ENCODE measurements around the gene COL18A1. TPM values are rescaled to one million over a fixed set of nuclear protein-coding genes. Genes with fewer than 3 reads are reported as not detected.

The COL18A1 gene
- total and polyA plus RNA-seq, 4 donors: 62.5 to 309 (median 95.0) TPM

- H3K9me3 ChIP-seq (ENCODE audit: control insufficient read depth, insufficient read depth, low read length): no peaks in the 10 kb centered on the region
- no peak overlapping the region for H3K4me3 ChIP-seq (ENCODE audit: low read depth, low read length)
- H3K27ac ChIP-seq (ENCODE audit: low read depth, low read length): peak overlapping the region; percentile 29
- no peaks in the 10 kb centered on the region for H3K4me1 ChIP-seq (ENCODE audit: control insufficient read depth, insufficient read depth, low read length)
- 67% methylated on average over 2 of the region's 6 CpGs for WGBS (ENCODE audit: insufficient coverage)
- H3K36me3 ChIP-seq (ENCODE audit: control insufficient read depth, insufficient read depth, low read length): no peaks in the 10 kb centered on the region
- no peaks in the 10 kb centered on the region for H3K27me3 ChIP-seq (ENCODE audit: control insufficient read depth, insufficient read depth, low read length)
- no peak for DNase-seq (ENCODE audit: low read depth in 4 of 6, low spot score in 6 of 6)
These were observed 158.0 kb downstream of the COL18A1 start for GRCh38 chr21:45562965-45563364.

Small RNA genes within 50 kb of the gene (small RNA-seq; reads per million reads assigned to genes)
- not detected for gene MIR6815 (ENCODE audit: low replicate concordance)
- gene MTCO1P3 (ENCODE audit: low replicate concordance): not detected

Other genes starting within 250 kb of the COL18A1 start
- gene POFUT2, start 117.3 kb upstream of the COL18A1 start, total RNA-seq: 10 to 100 TPM; 19.8 to 31.5 TPM
- 10 to 100 TPM; 35.5 to 36.0 TPM for gene POFUT2, start 117.3 kb upstream of the COL18A1 start, polyA plus RNA-seq (ENCODE audit: insufficient read length in 2 of 2)
- 10 to 100 TPM in 1 of 2 donors, 1 to 10 TPM in 1; 9.0 to 13.5 TPM for gene SLC19A1, start 137.3 kb downstream of the COL18A1 start, total RNA-seq
- gene SLC19A1, start 137.3 kb downstream of the COL18A1 start, polyA plus RNA-seq (ENCODE audit: insufficient read length in 2 of 2): 10 to 100 TPM; 28.7 to 37.2 TPM
- 10 to 100 TPM; 14.3 to 18.0 TPM for gene PCBP3, start 238.6 kb downstream of the COL18A1 start, total RNA-seq
- gene PCBP3, start 238.6 kb downstream of the COL18A1 start, polyA plus RNA-seq (ENCODE audit: insufficient read length in 2 of 2): 10 to 100 TPM; 27.0 to 30.0 TPM

All from spinal cord (tissue), 10 donors.